ENCODE data around the gene TGM6.

TGM6 gene

GRCh38 chr20:2451939-2452732, 71.4 kb downstream of the TGM6 start:
- peak in 1 of 2 donors; percentile 53 for DNase-seq (ENCODE audit: extremely low read depth in 1 of 2, low read depth in 1 of 2)

DNA sequence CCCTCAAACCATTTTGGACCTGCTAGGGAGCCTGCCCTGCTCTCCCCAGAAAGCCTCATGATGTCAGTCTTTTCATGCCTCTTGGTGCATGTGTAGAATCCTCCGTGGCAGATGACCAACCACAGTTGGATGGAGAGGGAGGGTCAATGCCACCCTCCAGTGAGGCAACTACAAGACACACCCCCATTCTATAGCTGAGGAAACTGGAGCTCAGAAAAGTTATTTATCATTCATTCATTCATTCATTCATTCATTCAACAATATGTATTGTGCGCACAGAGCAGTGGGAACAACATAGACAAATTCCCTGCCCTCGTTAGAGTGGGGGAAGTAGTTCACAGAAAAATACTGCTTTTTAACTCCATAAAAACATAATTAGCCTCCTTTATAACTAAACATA, 73.1 kb downstream of the TGM6 start:
- no peak for DNase-seq (ENCODE audit: extremely low read depth in 1 of 2, low read depth in 1 of 2)

- DNase-seq (ENCODE audit: extremely low read depth in 1 of 2, low read depth in 1 of 2): no peak
Observed at GRCh38 chr20:2455771-2456497, 75.2 kb downstream of the TGM6 start.

DNA sequence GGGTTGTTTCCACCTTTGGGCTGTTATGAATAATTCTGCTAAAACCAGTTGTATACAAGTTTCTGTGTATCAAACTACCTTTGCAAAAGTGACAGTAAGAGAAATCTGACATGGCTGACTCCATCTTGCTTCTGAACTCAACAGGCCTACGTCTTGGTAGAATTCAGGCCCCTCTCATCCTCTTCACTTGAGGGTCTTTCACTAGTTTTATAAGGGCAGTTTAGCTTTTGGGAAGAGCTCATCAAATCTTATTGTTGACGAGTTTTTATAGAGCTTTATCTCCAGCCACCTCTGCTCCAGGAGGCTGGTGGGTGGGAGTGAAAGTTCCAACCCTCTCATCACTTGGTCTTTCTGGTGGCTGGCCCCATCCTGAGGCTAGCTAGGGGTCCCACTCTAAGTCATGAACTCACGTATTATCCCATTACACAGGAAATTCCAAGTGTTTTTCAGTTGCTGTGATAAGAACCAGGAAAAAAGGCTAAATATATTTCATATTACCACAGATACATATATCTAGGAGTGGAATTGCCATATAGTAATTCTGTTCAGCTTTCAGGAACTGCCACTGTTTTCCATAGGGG, 78.3 kb downstream of the TGM6 start:
- no peak for DNase-seq (ENCODE audit: extremely low read depth in 1 of 2, low read depth in 1 of 2)

DNA sequence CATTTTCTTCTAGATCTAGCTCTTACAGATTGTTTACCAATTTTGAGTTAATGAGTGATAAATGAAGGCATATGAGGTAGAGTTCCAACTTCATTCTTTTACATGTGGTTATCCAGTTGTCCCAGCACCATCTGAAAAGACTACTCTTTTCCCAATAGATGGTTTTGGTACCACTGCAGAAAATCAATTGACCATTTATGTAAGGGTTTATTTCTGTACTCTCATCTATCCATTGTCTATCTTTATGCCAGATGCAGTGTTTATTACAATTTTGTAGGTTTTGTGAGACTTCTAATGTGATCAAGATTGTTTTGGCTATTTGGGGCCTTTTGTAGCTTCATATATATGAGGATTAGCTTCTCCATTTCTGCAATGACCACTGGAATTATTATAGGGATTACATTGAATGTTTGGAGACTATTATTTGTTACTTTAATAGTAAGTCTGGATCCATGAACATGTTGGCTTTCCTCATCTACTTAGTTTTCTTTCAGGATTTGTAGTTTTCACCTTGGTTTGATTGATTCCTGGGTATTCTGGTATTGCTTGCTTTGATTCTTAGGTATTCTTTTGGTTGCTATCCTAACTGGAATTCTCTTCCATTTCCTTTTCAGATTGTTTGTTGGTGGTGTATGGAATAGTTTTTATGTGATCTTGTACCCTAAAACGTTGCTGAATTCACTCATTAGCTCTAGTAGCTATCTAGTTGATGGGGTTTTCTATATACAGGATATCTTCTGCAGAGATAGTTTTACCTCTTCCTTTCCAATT, 79.5 kb downstream of the TGM6 start:
- DNase-seq (ENCODE audit: extremely low read depth in 1 of 2, low read depth in 1 of 2): no peak

DNA sequence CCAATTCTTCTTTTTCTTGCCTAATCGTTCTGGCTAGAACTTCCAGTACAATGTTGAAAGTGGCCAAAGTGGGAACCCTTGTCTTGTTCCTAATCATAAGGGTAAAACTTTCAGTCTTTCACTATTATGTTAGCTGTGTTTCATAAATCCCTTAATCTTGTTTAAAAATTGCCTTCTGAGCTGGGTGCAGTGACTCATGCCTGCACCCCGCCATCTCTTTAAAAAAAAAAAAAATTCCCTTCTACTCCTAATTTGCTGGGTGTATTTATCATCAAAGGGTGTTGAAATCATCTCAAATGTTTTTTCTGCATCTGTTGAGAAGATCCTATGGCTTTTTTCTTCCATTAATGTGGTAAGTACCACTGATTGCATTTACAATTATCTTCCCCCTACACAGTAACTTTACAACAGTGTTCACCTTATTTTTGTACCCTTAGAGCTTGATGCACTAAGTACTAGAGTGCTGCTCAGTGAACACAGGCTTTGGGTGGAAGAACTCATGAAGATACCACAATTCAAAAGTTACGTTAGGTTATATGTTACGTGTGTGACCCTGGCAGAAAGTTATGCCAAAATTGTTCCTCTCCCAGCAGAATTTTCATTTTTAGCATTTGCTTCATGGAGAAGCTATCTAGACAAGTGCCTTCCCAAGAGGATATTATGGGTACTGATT, 80.2 kb downstream of the TGM6 start:
- no peak for DNase-seq (ENCODE audit: extremely low read depth in 1 of 2, low read depth in 1 of 2)

GRCh38 chr20:2462484-2462883, 81.8 kb downstream of the TGM6 start:
- no peak for DNase-seq (ENCODE audit: extremely low read depth in 1 of 2, low read depth in 1 of 2)

- no peak for DNase-seq (ENCODE audit: extremely low read depth in 1 of 2, low read depth in 1 of 2)
Observed at GRCh38 chr20:2463616-2464365, 83.1 kb downstream of the TGM6 start.

- no peak for DNase-seq (ENCODE audit: extremely low read depth in 1 of 2, low read depth in 1 of 2)
Observed at GRCh38 chr20:2465100-2465499, 84.4 kb downstream of the TGM6 start.

DNA sequence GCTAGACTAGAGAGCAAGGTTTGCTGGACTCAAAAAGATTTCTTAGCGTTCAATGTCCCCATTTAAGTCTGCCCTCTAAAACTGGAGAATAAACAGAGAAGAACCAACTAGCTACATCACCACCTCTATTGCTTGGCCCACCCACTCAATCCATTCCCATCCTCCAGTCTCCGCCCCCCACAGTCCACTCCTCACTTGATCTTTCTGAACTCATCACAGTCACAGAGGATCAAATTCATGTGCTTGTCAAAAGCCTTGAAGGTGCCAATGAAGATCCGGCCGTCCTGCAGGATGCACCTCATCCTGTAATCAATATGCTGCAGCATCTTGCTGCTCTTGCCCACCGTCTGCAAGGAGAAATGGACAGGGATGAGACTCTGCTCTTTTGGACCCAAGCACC, 86.7 kb downstream of the TGM6 start:
- DNase-seq (ENCODE audit: extremely low read depth in 1 of 2, low read depth in 1 of 2): no peak

GRCh38 chr20:2468581-2469407, 88.1 kb downstream of the TGM6 start:
- DNase-seq (ENCODE audit: extremely low read depth in 1 of 2, low read depth in 1 of 2): no peak

DNA sequence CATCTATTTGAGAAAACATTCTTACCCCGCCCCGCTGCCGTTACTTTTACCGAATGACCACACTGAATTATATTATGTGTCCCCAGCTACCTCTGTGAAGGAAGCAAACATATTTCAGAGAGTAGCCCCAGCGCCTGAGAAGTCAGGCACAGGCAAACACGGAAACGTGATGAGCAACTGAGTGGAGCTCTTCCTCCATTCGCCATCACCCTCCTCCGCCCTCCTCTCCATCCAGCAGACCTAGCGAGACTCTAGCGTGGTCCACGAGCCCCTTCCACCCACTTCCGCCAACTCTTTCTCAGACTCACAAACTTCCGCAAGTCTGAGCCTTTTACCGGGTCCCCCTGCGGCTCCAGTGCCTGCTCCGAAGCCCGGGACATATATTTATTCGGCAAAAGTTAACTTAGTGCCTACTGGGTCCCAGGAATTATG, 89.3 kb downstream of the TGM6 start:
- peak; percentile 33 to 55 for DNase-seq (ENCODE audit: extremely low read depth in 1 of 2, low read depth in 1 of 2)

DNA sequence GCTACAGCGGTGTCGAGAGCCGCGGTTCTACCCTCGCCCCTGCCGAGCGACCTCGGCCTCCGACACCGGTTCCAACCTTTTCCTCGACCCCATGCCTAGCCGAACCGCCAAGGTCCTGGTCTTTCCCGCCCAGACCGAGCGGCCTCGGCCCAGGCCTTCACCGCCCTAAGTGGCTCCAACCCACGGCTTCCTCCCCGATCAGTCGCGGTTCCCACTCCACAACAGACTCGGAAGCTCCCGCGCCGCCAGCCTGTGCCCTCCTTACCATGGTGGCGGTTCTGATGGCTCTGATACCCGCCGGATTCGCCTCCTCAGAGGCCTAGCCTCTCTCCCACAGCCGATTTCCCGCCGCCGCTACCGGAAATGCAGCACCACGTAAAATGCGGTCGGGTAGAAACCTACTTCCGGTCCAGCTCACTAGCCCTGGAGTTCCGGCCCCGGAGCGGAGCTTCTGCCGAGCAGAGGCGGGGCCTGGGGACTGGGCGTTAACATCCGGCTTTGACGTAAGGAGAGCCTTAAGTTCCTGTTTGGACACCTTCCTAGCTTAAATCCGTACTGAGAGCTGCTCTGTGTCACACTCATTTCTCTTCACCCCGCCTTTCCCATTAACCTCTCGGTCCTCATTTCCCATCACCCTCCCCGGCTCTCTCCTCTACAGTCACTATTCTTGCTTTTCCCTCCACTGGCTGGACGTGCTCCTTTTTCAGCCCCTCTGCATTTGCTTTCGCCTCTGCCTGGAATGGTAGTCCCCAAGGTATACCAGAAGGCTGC, 89.9 kb downstream of the TGM6 start, which contains the start of gene SNRPB:
Gene SNRPB, minus strand, starts transcription at position 367 of the 771 bp plus-strand sequence. Its CDS starts 99 bp downstream, at position 268.
- peak; percentile 90 to 96 for DNase-seq (ENCODE audit: extremely low read depth in 1 of 2, low read depth in 1 of 2)

- DNase-seq (ENCODE audit: extremely low read depth in 1 of 2, low read depth in 1 of 2): no peak
Observed at GRCh38 chr20:2473516-2473915, 92.8 kb downstream of the TGM6 start.

GRCh38 chr20:2475850-2476741, 95.4 kb downstream of the TGM6 start:
- no peak for DNase-seq (ENCODE audit: extremely low read depth in 1 of 2, low read depth in 1 of 2)

GRCh38 chr20:2476742-2477615, 96.3 kb downstream of the TGM6 start:
- DNase-seq (ENCODE audit: extremely low read depth in 1 of 2, low read depth in 1 of 2): no peak
